GM19372 (cell line): ENCODE results near the gene PTPRT.

ENCODE experiments used
- ATAC-seq: cut with Tn5 transposase; IDR thresholded peaks from one replicate; pipeline ENCODE4 v1.9.1; 2021; ENCODE audit warnings: mild to moderate bottlenecking, low read depth, moderate library complexity; ENCODE audit not compliant: unreplicated experiment

The PTPRT gene

DNA sequence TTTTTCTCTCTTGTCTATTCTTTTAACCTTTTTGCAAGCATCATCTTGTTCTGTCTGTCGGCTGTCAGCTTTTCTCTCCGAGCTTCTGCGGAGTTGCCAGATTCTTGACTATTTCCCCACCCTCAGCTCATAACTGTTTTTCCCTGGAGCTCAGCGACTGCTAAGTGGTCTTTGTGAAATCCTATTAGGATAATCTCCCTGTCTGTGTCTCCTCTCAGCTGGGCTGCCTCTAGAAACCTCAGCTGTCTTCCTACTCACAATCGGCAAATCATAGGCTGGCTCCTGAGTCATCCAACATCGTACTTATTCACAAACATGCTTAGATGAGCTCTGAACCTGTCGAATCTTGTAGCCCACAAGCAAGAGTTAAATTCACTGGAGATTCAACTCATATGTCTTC is 332.3 kb downstream of the PTPRT start:
- no peak for ATAC-seq

DNA sequence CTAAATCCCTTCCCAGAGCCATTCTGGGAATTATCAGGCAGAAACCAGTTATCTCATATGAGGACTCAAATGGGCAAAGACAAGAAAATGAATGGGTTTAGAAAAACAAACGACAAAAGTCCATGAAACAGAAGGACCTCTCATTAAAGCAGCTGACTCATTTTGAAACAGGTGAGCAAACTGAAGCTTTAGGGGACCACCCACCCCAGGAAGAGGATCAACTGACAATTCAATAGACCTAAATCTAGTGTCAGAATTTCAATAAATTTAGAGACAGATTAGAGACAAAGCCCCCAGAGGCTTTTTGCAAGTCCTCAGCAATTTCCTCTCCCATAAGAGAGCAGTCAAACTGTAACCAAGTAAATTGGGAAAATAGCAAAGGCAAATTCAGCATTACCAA is 333.8 kb downstream of the PTPRT start:
- no peak for ATAC-seq

DNA sequence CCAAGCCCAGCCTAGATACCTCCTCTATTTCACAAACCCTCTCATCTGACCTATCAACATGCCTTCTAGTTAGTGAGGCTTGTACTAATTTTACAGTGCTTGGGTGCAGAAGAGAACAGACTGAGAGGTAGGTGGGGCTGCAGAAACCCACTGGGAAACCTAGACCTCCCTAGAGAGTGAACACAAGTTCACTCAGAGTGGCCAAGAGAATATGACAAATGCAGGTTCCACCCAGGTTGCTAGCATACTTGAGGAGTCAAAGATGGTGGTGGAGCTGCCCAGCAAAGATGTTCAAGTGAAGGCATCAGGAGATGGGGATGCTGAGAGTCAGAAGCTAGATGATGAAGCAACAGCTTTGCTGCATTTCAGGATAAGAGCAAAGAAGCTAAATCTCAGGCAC is 337.0 kb downstream of the PTPRT start:
- ATAC-seq = no peak

DNA sequence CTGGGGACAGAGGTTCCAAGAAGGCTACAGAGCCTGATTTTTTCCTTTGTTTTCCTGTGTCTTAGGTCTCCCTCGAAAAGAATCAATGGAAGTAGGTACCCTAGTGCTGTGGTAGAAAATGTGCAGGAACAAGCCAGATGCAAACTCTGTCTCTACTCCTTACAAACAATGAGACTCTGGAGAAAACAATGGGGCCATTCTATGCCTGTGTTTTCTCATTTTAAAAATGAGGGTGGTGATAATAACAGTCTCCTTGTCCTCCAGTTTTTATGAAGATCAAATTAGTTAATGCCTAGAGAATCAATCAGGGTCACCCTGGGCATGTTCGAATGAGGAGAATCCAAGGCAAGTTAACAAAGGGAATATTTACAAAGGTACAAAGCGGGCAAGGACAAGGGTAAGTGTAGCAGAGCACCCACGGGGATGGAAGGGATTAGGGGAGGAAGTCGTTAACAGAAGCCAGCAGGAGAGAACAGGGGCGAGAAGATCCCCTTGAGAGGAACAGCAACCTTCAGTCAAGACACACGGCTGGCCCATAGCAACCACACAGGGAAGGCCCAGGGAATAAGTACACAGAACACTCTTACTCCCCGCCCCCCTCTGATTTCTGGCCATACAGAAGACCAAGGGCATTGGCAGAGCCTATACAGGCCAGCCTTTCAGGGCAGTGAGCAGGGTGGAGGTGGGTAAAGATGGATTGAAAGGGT is 342.8 kb downstream of the PTPRT start:
- ATAC-seq = no peak

DNA sequence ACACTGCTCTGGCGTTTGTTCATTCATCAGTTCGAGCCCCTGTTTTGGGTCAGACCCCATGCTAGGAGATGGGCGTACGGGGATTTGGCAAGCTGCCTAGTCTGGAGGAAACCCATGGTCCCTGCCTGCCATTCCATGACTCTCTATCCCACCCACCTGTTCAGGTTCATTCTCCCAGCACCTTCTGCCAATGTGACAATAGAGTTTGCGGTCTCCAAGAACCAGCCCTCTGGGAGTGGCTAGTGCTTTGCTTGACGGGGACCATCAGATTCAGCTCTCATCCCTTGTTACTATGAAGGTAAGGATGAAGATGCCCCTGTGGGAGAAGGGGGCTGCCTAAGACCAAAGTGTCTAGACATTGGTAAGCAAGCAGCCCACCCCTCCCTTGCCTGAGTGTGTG is 345.0 kb downstream of the PTPRT start:
- ATAC-seq = no peak

DNA sequence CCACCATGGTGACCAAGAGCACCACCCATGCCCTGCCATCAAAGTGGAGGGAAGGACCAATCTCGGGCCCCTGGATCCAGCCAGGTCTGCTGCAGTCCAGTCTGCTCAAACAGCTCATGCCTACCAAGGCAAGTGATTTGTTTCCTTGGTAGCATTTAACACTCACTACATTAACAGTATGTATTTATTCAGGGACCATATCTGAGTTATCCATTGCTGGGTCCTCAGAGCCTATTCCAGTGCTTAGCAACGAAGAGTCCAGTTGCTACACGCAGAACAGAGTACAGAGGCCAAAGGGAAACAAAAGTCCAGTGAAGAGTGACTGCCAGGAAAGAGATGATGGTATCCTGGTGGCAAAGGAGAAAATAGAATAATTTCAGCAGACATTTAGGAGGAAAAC is 352.2 kb downstream of the PTPRT start:
- ATAC-seq = no peak

DNA sequence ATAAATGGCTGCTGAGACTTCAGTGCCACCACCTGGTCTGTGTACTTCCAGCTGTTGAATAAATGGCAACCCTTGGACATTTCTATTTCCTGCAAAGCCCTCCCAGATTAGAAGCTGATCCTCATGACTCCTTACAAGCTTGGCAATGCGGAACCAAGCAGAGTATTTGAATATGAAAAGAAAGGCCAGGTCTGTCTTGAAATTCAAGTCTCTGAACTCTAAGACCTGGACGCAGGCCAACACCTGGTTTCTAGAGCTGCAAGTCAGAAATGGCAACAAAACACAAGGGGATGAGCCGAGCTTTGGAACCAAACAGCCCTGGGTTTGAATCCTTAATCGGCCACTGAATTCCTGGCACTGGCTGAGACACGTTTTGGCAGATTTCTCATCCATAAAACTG is 353.4 kb downstream of the PTPRT start:
- ATAC-seq = no peak

DNA sequence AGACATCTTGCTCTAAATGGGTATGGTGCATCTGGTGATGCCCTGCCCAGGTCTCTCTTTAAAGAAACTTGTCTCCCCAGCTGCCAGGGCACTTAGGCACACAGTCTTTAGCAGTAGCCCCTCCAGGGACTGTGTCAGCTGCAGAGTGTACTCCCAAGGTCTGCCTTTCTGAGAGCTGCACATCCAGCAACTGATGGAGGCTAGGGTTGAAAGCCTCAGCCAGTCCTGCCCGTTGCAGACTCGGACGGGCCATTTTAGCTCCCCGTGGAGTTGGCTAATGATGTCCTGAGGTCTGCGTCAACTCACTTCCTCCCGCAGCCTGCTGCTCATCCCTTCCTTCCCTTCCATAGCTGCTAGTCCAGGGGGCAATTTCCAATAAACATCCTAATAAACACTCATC is 381.8 kb downstream of the PTPRT start:
- ATAC-seq = no peak

DNA sequence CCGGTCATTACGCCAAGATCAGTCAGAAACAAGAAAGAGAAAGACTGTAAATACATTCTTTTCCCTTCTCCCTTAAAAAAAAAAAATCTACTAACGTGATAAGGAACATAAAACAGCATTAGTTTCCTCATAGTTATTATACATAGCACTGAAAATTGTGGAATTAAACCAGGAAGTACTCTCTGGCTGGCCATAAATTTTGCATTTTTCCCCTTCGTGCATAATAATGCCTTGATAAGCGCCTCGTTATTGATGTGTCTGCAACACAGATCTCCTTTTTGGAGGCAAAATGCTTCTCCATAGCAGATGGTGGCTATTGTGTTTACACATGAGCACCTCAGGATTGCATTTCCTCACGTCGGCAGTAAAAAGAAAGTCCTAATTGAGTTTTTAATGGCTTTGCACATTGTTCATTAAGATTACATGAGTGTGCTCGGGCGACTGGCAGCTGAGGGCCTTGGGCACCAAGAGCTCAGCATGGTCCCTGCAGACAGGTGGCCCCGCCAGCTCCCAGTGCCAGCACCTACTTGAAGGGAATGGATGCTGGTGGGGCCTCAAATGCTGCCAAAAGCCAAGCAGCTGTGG is 394.5 kb downstream of the PTPRT start:
- no peak for ATAC-seq

DNA sequence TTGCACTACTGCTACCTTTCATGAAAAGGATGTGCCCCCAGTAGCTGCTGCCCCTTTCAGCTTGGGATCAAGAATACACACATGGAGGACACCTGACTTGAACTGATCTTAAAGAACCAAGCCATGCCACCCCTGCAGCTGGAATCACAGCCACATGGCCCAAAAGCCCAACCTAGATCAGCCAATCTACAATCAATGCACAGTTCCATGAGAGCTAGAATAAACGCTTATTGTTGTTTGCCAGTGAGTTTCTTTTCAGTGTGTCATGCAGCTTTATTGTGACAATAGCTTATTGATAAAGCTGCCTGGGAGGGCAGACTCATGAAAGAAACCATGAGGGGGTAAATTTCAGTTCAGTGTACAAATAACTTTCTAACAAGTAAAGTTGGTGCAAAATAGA is 397.7 kb downstream of the PTPRT start:
- ATAC-seq = no peak

DNA sequence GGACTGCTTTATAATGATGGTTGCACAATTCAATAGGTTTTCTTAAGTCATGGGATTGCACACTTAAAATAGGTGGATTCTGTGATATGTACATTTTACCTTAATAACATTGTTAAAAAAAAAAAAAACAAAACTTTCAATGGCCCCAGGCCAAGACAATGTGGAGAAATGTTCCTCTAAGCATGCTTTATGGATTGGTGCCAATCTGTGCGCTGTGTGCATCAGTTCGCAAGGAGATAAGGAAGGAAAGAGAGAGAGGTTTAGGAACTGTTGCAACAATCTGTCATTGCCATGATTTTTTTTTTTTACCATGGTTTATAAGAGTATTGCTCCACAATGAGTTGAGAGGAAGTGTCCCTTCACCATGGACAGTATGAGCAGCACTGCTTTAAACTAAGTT is 399.6 kb downstream of the PTPRT start:
- ATAC-seq = no peak

DNA sequence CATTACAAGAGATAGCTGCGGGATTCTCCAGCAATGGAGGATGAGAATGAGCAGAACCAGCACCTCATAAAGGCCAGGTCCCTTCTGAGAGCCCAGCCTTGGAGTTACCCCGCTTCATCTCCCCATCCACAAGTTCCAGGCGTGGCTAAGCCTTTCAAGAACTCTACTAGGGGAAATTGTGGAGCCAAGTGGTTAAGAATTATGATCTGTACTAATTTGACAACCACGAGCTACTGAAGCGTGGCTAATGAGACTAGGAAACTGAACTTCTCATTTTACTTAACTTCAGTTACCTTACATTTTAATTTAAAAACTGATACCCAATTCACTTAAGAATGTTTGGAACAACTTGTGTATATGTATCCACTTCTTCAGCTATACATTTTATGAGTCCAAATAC is 401.0 kb downstream of the PTPRT start:
- ATAC-seq = no peak

DNA sequence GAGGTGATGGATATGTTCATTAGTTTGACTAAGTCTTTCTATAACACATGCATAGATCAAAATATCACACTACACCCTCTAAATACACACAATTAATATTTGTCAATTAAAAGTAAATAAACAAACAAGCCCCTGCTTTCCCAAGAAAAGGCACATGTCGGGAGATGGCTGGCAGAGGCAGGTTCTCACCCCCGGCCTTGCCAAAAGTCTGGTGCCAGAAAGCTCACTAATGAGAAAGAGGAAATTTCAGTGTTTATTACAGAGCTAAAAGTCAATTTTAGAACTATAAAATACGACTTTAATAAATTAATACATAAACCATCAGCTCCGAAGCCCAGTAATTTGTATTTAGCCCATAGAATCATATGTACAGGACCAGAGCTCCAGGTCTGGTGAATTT is 404.7 kb downstream of the PTPRT start:
- no peak for ATAC-seq

DNA sequence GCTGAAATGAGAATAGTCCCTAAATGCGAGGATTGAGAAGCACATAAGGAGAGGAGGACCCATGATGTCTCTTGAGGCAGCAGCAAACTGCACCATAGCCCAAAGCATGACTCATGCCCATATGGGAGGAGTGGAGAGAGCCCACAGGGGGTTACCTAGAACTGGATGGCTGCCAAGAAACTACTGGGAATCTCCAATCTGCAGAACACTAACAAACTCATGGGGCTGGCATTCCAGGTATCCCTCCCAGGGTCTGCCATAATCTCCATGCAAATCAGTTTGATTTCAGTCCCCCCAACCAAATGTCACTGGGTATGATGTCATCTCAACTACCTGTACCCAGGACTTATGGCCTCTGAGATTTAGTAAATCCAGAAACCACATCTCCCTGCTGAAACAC is 410.5 kb downstream of the PTPRT start:
- ATAC-seq = no peak

DNA sequence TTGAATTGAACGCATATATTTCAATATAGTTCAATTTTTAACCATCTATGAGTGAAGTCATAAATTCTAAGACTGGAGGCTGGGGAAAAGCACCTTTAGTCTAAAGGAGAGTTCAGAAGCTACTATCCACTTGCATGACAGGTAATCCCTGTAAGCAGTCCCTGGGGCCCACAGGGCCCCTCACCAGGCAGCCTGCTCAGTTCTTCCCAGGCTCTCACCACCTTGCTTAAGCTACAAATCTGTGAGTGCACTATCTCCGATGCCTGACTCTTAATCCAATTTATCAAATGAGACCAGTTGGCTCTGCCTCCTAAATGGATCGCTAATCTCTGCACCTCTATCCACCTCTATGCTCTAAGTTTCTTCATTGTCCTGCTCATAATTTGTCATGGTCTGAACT is 413.8 kb downstream of the PTPRT start:
- no peak for ATAC-seq

DNA sequence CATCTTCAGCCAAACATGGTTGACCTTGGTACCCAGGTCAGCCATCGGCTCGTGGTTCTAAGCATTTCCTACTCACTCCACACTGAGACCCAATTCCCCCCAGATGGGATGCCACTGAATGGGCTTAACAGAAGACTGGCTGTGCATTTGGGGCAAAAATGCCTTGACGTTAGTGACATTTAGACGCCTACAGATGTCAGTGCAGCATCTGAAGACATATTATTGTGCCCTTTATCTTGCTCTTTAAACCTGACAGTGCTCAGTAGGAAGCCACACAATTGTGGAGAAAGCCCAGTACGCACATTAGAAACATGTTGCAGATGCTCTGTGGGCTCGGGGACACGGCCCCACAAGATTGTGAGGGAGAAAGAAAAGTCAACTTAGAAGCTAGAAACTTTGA is 414.7 kb downstream of the PTPRT start:
- ATAC-seq = no peak

DNA sequence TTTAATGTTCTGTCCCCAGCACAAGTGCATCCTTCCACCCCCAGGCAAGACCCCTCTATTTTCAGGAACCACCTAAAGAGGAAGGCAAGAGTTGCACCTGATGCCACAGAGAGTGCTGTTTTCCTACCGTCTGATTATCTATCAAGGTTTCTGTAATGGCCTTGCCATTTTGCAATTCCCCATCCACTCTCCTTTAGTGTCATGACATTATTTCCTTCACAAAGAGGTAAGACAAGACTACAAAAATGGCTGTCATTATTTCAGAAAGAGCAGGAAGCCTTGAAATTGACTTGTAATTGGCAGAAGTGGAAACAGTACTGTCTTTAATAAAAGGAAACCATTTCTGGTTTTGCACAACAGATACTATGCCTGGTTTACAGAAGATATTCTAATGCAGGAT is 426.7 kb downstream of the PTPRT start:
- ATAC-seq = no peak

DNA sequence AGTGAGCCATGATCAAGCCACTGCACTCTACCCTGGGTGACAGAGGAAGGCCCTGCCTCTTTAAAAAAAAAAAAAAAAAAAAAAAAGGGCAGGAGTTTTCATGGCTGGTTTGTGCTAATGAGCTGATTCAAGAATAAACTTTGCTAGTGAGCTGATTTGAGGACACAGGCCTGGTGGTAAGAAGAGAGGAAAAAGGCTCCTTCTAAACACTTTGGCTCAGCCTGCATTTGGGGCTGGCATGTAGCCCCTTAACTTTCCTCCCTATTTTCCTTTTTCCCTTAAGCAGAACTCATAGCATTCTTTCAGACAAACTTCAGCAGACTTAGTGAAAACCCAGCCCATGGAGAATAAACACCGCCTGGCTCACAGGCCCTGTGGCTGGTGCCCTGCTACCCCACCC is 432.7 kb downstream of the PTPRT start:
- no peak for ATAC-seq

DNA sequence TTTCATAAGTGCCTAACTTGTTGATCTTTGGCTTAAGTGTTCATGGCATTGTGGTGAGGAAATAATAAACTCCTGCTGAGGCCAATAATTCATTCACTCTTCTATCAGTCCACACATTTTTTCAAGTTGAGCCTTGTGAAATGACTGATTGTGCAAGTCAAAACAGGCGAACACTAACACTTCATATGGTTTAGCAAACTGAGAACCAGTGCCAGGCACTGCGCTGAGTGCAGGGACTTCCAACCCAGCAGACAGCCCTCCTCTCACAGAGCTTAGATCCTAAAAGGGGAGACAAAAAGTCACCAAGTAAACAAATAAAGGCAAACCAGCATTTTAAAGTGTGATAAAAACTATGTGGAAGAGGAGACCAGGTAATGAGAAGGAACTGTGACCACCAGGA is 435.0 kb downstream of the PTPRT start:
- ATAC-seq = no peak

DNA sequence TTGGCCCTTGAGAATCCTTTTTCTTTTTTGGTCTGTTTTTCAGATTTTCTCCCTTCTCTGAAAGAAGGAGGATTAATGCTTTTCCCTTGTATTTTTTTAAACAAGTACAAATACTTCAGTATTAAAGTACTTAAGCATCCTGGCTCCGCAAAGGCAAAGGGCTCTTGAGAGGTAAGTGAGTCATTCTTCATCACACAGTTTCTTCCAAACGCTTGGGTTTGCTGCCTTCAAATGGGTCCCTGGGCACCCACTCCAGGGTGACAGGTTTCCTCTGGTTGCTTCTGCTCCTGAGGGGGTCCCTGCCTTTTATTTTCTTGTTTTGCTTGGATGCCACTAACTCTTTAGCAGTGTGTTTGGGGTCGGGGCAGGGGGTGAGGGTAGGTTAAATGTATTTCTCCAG is 437.1 kb downstream of the PTPRT start:
- no peak for ATAC-seq

DNA sequence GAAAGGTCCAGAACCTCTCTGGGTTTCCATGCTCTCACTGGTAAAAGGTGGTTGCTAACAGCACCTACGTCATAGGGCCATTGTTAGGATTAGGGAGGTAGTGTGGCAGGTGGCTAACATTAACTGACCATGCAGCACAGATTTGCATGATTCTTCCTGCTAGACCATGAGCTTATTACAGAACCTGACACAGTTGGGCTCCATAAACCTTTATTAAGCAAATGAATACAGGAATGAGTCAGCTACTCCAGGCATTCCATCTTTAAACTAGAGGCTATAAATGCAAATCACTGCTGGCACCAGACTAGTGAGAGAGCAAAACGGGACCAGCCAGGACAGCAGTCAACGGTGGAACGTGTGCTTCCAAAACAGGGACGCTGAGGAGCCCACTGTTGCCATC is 440.1 kb downstream of the PTPRT start:
- no peak for ATAC-seq

DNA sequence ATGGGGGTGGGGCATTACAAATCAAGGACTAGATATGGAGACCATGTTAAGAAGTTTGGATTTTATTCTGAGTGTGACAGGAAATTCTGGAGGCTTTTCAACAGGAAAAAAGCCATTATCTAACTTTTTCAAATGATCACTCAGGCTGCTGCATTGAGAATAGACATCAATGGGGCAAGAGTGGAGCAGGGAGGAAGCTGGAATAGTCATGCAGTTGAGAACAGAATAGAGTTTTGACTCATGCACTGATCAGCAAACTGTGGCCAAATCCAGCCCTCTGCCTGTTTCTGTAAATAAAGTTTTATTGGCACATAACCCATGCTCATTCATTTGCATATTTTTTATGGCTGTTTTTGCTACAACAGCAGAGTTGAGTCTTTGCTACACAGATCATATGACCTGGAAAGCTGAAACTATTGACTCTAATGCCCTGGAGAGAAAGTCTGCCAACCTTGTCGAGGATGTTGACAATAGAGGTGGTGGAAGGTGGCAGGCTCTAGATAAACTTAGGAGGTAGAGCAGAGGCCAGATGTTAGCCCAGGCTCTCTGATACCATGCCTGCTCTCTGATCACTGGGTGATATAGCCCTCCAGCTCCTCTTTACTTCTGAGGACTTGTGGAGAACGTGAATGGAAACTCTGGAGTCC is 441.8 kb downstream of the PTPRT start:
- ATAC-seq = no peak
